ENCODE data around the gene RILPL1.
"Not testable (repeated sequence)": the region's sequence is repeated elsewhere in the genome, so short reads cannot be mapped to it uniquely, and the experiment has no call there.

RILPL1 gene

DNA sequence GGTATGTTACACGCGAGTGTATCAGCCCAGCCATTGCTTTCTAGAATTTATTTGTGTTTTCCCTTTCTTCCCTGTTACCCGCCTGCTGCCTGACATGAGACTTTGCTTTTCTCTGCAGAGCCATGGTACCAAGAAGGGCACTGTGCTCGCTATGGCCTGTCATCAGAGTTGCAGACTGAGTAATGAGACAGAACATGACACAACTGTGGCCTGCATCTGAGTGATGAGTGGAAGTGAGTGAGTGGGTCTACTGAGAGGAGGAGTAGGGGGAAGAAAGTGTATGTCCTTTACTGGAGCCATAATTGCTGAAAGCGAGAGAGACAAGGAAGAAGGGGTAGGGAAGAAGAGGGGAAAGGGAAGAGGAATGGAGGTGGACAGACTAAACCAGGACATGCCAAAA, 2.9 kb downstream of the RILPL1 start:
- no peak for DNase-seq (ENCODE audit: low spot score)

DNA sequence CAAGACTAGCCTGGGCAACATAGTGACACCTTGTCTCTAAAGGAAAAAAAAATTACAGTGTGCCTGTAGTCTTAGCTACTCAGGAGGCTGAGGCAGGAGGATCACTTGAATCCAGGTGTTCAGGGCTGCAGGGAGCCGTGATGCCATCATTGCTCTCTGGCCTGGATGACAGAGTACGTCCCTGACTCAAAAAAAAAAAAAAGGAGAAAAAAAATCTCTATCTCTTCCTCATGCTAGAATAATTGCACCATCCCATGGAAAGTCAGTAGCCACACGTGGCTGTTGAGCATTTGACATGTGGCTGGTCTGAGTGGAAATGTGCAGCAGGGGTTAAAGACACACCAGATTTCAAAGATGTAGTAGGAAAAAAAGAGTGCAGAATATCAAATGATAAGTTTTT, 3.8 kb downstream of the RILPL1 start:
- no peak for DNase-seq (ENCODE audit: low spot score)

DNA sequence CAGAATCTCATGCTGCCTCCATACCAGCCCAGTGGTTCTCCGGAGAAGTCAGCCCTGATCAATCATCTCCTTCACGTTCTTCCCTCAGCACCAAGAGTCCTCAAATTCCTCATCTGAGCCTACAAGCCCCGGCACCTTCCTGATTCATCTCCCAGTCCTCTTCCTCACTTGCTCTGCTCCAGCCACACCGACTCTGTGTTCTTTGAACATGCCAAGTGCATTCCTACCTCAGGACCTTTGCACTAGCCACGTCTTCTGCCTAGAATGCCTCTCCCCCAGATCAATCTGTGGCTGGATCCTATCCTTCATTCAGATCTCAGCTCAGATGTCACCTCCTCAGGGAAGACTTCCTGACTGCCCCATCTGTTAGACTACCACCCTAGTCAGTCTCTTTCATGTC, 4.7 kb downstream of the RILPL1 start:
- no peak for DNase-seq (ENCODE audit: low spot score)

DNA sequence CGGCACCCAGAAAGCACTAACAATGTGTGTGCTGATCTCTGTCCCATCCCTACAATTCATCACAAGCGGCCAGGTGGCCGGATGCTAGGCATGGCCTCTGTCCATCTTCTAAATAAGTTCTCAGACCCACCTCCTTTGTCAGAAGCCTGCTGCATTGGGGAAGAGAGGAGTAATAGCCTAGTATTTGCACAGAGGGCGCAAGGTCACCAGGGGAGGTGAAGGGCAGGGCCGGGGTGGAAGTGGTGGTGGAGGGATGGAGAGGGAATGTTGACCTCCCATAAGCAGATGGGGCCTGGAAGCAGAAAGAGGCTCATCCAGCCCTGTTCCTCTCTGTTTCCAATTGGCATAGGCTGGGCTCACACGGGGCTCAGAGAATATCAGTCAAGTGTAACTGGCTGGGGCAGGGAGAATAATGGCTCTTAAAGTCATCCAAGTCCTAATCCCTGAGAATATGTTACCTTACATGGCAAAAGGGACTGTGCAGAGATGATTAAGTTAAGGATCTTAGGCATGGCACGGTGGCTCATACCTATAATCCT, 6.9 kb downstream of the RILPL1 start:
- DNase-seq (ENCODE audit: low spot score): no peak

DNA sequence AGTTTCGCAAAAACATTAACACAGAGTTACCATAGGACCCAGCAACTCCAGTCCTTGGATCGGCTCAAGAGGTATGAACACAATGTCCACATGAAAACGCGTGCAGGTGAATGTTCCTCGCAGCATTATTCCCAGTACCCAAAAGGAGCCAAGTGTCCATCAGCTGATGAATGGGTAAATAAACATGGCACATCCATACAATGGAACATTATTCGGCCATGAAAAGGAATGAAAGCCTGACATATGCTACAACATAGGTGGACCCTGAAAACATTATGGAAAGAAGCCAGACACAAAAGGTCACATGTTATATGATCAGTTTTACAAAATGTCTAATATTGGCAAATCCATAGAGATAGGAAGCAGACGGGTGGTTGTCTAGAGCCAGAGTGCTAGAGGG, 9.1 kb downstream of the RILPL1 start:
- DNase-seq (ENCODE audit: low spot score): no peak

DNA sequence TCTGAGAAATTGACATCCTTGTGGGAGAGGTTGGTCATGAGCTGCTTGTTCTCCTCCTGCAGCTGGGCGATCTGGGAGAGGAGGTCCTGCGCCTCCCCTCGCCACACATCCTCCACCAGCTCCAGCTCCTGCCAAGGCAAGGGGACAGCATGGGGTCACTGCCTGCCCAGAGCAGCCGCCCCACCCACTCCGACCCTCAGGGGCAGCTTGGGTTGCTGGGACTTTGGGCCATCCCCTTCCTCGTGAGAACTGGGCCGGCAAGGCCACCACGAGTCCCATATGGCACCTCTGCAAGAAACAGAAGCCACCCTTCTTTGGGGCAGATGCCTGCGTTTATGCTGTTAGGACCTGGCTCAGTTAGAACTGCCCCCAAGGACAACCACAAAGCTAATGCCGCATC, 10.0 kb downstream of the RILPL1 start:
- DNase-seq (ENCODE audit: low spot score): no peak

DNA sequence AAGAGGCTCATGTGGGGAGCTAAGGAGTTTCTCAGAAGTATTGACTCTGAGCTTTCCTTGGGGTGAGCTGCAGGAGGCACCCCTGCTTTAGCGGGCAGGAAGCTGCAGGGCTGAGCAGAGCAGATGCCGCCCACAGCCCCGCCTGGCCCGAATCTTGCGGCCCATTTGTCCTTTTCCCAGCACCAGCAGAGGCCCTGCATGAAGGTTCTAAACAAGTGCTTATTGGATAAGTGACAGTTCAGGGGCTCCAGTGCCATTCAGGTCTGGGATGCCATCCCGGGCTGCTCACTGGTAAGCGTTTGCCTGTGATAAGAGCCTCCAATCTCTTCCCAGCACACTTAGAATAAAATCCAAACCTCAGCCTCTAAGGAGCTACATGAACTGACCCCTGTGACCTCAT, 11.4 kb downstream of the RILPL1 start:
- no peak for DNase-seq (ENCODE audit: low spot score)

DNA sequence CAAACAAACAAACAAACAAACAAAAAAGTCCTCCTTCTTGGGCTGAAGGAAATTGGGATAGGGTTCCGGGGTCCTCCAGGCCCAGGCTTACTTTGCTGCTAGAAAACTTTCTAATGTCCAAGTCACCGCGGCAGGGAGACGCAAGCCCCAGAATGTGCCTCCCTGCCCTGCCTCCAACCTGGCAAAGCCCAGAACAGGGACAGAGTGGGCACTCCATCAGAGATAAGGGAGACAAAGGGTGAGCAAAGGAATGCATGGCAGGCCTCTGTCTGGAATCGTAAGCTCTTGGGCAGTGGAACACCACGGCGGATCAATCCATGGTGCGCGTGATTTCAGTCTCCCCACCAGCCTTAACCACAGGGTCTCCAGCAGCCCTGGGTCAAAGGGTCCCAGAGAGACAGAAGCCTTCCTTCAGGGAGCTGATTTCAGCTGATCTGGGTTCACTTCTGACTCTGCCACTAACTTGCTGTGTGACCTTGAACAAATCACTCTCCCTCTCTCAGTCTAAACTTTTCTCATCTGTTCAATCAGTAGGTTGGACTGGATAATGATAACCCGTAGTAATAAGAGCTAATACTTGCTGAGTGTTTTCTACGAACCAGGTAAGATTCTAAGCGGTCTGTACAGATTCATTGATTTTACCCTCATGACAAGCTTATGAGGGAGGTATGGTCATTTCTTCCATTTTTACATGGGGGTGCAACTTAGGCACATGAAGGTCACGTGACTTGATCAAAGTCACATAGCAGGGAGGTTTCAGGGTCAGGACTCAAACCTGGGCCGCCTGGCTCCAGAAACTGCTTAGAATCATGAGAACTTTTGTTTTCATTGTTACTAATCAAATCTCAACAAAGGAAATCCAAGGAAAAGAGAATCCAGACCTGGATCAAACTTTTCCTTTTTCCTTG, 12.7 kb downstream of the RILPL1 start:
- no peak for DNase-seq (ENCODE audit: low spot score)

DNA sequence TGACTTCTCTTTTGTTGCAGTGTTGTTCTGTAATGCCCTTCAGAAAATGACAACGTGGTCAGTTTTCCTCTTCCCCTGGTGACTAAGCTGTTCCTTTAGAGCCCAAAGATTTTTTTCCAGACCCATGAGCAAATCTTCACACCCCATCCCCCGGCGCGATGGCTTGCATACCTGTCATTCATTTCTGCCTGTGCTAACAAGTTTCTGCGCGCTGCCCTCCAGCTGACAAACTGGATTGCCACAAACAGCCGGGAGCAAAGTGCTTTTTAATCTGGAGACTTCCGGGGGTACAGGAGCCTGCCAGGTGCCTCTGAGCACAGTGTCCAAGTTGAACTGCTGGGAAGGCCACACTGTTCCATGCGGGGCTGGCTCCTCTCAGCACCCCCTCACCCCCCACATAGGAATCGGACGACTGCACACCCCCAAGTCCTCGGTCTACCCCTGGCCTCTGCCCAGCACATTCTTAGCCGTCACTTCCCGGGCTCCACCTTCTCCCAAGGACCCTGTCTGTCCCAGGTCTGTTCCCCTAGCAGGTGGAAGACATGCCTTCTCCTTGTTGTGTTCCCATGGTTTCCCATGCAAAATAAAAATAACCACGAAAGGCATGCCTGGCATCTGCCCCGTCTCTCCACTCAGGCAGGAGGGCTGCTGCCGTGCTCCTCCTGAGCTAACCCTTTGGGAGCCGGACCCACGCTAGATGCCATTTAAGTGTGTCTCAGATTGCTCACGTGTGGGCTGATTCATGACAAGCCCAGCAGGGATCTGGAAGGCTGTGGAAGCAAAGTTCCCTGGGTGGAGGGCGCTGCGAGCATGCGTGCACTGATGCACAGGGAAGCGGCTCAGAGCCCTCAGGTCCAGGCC, 14.1 kb downstream of the RILPL1 start:
- no peak for DNase-seq (ENCODE audit: low spot score)

DNA sequence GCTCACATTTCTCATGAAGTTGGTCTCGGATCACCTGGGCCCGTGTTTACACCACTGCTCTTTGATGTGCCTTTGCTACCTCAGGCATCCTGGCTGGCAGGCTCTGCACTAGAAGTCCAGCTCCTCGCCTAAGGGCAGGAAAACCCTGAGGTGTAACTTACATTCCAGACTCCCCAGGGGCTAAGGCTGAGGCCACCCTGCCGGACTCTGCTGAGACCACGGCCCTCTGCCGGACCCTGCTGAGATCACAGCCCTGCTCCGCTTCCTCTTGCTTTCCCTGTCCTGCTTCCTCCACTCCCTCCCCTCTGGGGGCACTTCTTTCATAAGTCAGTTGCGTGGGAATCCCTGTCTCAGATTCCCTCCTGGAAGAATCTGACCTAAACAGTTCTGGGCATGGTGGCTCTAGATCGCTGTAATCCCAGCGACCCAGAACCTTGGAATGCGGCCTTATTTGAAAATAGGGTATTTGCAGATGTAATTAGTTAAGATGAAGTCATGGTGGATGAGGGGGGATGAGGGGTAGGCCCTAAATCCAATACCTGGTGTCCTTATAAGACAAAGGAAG, 17.2 kb downstream of the RILPL1 start:
- DNase-seq (ENCODE audit: low spot score): no peak

DNA sequence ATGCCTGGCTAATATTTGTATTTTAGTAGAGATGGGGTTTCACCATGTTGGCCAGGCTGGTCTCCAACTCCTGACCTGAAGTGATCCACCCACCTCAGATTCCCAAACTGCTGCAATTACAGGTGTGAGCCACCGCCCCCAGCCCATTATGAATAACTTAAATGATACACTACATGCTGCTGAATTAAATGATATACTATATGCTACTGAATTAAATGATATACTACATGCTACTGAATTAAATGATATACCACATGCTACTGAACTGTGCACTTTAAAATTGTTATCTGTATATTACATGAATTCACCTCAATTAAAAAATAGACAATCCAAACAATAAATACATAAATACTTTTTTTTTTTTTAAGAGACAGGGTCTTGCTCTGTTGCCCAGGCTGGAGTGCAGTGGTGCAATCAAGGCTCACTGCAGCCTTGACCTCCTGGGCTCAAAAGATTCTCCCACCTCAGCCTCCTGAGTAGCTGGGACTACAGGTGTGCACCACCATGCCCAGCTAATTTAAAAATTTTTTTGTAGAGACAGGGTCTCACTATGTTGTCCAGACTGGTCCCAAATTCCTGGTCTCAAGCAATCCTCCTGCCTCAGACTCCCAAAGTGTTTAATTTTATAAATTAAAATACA, 18.8 kb downstream of the RILPL1 start:
- not testable (repeated sequence) for DNase-seq (ENCODE audit: low spot score)

DNA sequence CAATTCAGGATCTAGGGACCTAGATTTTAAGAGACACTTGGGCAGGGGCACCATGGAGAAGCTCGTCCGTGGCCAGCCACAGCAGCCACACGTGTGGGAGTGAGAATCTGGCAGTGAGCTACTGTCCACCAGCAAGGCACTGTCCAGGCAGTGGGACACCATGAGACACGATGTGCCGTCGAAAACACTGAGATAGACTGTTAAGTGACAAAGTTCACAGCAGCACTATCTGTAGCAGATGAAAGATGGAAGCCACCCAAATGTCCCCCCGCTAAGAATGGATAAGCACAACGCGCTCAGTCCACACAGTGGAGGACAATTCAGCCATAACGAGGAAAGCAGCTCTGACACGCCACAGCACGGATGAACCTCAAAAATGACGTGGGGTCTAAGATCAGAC, 19.7 kb downstream of the RILPL1 start:
- DNase-seq (ENCODE audit: low spot score): no peak

DNA sequence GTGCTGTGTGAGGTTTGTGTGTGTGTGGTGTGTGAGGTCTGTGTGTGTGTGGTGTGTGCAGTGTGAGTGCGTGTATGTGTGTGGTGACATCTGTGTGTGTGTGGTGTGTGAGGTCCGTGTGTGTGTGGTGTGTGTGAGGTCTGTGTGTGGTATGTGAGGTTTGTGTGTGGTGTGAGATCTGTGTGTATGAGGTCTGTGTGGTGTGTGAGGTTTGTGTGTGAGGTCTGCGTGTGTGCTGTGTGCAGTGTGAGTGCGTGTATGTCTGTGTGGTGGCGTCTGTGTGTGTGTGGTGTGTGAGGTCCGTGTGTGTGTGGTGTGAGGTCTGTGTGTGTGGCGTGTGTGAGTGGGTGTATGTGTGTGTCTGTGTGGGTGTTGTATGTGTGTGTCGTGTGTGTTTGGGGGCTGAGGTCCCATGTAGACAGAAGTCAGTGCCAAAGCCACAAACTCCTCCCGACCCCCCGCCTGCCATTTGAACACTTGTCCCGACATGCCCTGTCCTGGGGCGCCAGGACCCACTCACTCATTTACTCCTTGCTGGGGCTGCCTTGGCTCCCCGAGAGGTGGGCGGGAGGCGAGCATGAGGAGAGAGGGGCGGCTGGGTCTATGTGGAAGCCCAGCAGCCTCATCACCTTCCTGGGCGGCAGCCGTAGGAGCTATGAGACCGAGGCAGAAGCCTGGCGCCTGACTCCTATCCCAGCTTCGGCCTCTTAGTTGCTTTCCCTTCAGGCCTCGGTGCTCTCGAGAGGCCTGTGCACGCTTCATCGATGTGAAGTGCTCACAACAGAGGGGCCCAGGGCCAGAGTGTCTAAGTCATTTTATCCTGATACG, 20.5 kb downstream of the RILPL1 start:
- peak; percentile 32 for DNase-seq (ENCODE audit: low spot score)

DNA sequence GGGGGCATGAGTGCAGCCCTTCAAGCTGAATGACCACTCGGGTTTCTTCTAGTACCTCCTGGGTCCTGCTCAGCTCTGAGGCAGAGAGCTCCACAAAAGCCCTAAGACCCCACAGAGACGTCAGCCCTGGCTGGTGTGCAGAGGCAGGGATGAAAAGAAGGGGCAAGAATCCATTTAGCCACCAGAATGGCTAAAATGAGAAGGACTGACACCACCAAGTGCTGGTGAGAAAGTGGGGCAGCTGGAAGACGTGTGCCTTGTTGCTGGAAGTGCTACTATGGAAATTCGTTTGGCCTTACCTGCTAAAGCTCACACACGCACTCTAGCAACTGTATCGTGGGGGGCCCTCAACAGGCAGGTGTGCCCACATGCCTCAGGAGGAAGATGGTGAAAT, 26.7 kb downstream of the RILPL1 start:
- no peak for DNase-seq (ENCODE audit: low spot score)

DNA sequence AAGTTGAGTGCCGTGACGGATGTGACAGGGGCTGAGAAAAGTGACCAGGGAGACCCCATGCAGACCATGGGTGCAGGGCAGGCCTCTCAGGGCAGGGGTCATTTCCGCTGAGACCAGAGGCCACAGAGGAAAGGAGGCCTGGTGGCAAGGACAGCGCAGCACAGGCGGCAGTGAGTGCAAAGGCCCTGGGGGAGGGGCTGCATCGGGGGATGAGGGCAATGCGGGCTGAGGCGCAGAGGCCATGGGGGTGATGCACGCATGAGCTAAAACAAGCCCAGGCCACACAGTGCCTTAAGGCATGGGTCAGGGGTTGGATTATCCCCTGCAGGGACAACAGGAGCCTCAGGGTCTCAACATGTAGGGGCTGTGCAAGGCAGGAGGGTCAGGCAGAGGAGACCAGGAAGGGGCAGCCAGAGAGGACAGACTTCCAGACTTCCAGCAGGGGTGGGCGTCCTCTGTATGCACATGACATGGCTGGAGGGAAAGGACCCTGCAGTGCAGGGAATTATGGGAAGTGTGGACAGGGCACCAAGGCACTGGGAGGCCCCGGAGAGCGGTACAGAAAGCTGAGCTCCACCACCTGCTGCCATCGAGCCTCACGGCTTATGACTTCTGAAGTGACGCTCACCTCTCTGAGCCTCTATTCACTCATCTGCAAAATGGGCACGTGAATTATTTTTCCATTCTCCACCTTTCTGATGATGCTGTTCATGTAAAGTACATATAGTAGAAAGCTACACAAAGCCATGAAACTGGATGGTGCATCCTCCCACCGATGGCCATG, 27.3 kb downstream of the RILPL1 start:
- DNase-seq (ENCODE audit: low spot score): no peak

DNA sequence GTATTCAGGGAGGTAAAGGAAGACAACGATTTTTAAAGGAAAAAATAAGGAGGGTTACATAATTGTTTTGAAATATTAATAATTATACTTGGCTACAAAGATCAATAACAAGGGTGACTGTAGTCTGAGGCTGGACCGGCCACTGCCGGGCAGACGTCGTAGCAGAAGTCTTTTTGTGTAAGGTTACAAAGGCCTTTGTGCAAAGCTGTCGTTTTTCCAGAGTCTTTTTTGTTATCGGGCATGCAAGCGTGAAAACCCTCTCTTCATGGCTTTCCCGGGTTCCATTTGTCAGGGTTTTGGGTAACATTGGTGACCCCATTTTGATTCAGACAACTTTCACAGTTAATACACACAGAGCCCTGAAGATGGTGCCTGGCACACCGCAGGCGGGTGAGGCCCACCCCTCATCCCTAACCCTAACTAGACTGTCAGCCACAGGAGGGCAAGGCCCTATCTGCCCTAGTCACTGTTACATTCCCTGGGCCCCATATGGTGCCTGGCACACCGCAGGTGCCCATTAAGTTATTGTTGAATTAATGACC, 31.3 kb downstream of the RILPL1 start:
- DNase-seq (ENCODE audit: low spot score): no peak

DNA sequence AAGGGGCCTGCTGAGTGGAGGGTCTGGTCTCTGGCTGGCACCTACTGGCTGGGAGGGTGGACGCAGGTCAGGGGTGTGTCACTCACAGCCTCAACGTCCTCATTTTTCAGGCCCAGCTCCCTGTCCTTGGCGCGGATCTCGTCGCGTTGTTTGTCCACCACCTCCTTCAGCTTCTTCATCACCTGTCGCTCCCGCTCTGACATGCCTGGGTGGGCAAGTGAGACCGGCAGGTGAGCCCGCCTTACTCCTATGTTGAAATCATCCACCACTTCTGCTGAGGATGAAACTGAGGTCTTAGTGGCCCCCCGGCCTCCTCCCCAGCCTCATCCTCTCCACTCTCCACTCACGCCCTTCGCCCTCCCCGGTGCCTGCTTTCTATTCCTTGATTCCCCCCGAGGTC, 34.2 kb downstream of the RILPL1 start:
- no peak for DNase-seq (ENCODE audit: low spot score)

DNA sequence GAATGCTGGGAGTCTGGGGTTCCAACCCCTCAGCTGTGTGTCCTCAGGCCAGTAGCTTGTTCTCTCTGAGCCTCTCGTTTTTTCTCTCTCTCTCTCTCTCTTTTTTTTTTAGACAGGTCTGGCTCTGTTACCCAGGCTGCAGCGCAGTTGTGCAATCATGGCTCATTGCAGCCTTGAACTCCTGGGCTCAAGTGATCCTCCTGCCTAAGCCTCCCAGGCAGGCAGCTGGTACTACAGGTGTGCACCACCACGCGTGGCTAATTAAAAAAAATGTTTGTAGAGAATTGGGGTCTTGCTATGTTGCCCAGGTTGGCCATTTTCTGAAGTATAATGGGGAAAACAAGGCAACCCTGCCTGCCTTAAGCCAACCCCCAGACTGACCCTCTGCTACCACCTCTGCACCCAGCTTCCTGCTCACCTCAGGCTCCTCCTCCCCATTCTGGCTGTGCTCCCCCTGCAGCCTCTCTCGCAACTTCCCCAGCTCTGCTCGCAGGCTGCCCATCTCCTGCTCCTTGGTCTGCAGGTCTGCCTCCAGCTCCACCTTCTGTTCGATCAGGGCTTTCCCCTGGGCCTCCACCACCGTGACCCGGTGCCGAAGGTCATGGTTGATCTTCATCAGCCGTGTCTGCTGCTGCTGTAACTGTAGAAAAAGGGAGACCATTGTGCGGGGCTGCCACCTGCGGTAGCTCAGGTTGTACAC, 35.2 kb downstream of the RILPL1 start:
- DNase-seq (ENCODE audit: low spot score): no peak

DNA sequence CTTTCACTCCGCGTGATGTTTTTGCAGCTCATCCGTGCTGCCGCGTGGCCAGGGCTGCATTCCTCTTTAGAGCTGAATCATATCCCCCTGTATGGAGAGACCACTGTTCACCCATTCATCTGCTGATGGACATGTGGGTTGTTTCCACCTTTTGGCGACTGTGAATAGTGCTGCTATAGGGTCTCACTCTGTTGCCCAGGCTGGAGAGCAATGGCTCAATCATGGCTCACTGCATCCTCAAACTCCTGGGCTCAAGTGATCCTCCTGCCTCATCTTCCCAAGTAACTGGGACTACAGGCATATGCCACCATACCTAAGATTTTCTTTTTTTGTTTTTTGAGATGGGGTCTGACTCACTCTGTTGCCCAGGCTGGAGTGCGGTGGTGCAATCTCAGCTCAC, 36.5 kb downstream of the RILPL1 start:
- no peak for DNase-seq (ENCODE audit: low spot score)
